GM20000 (cell line): ENCODE data around the gene IFNL1.
"Not testable (repeated sequence)": the region's sequence is repeated elsewhere in the genome, so short reads cannot be mapped to it uniquely, and the experiment has no call there.

Experiments
- DNase-seq: peaks from one replicate; pipeline ENCODE4 v3.0.0; 2012; ENCODE audit warnings: low spot score
- CTCF ChIP-seq: IDR thresholded peaks from 2 replicates; pipeline ENCODE4 v1.5.1; 2012; ENCODE audit warnings: mild to moderate bottlenecking, control low read depth; ENCODE audit errors: extremely low read depth, missing control alignments

Gene IFNL1

GRCh38 chr19:39332293-39332692 is 36.1 kb downstream of the IFNL1 start:
- TF ChIP-seq CTCF: no peak
- no peak for DNase-seq

GRCh38 chr19:39332738-39333137 is 36.5 kb downstream of the IFNL1 start:
- DNase-seq: not testable (repeated sequence)

DNA sequence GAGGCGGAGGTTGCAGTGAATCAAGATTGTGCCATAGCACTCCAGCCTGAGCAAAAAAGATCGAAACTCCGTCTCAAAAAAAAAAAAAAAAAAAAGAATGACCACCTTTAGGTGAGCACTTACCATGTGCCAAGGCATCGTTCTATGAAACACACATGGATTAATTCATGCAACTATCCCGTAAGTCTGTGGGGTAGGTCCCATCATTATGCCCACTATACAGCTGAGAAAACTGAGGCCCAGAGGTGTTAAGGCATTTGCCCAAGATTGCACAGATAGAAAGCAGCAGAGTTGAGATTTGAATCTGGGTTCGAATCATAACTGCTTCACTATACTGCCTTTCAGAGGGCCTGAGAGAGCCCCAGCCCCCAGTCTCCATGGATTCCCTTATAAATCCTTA is 37.3 kb downstream of the IFNL1 start:
- TF ChIP-seq CTCF: no peak
- DNase-seq: no peak

DNA sequence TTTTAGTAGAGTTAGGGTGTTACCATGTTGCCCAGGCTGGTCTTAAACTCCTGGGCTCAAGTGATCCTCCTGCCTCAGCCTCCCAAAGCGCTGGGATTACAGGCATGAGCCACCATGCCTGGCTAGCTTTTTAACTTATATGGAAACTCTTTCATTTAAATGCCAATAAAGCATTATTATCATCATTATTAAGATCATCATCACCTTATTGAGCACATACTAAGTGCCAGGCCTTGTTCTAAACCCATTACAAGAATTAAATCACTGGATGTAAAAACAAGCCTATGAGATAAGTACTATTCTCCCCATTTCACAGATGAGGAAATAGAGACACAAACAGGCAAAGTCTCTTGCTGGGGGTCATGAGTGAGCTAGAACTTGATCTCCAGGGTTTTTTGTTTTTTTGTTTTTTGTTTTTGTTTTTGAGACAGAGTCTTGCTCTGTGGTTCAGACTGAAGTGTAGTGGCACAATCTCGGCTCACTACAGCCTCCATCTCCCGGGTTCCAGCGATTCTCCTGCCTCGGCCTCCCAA is 38.3 kb downstream of the IFNL1 start:
- no peak for DNase-seq
- TF ChIP-seq CTCF: no peak

DNA sequence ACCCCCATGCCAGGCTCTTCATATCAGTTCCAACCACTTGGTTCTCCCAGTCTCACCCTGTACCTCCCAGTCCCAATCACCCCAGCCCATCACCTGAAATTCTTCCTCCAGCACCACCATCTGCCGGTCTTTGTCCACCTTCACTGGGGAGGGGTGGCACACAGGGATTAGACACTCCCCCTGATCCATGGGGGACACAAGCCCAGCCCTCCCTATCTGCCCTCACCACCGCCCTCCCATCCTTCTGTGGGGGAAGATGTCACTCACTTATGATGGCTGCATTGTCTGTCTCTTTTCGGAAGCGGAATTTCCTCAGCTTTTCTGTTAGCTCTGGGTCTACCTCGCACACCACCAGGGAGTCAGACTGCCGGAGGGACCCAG is 39.0 kb downstream of the IFNL1 start:
- peak; percentile 33 for DNase-seq
- TF ChIP-seq CTCF: no peak

DNA sequence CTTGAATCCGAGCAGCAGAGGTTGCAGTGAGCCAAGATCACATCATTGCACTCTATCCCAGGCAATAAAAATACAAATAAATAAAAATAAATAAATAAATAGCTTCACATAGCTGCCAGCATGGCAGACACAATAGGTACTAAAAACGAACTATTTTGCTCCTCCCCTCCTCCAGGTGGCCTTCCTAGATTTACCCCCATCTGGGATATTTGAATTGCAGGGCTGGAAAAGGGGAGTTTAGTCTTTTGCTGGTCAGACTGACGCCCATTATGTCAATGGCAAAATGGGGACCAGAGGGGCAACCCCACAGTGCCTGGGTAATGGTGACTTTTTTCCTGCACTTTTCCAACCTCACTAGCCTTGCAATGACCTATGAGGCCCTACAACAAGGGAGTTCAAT is 40.3 kb downstream of the IFNL1 start:
- TF ChIP-seq CTCF: no peak
- no peak for DNase-seq

DNA sequence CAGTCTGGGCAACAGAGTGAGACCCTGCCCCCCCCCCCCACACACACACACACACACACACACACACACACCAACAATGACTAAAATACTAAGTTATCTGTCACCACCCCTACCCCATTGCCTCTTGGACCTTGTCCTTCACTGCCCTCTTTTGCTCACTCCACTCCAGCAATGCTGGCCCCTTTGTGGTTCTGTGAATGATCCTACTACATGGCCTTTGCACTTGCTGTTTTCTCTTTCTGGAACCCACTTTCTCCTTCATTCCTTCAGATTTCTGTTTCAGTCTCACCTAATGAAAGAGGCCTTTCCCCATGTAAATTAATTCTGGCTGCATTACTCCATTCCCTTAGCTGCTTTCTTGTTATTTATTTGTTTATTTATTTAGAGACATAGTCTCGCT is 43.5 kb downstream of the IFNL1 start:
- DNase-seq: no peak
- TF ChIP-seq CTCF: no peak

- not testable (repeated sequence) for DNase-seq
Measured at GRCh38 chr19:39340156-39340555, 43.9 kb downstream of the IFNL1 start.
